Spleen (tissue), 7 donors: ENCODE results near the gene DAZAP1.

ENCODE experiments used
- POLR2A ChIP-seq, 3 donors: fragments of 450-650 bp; IDR thresholded peaks; one replicate each; pipeline ENCODE4 v1.5.1; 2017; ENCODE audit warnings: antibody characterized with exemption in 3 of 3, mild to moderate bottlenecking in 1 of 3
- POLR2AphosphoS5 ChIP-seq, 3 donors: sonication (generic); formaldehyde crosslinking; IDR thresholded peaks; one replicate each; pipeline ENCODE4 v1.5.1; 2017; ENCODE audit warnings: antibody characterized with exemption in 3 of 3
- TF ChIP-seq, protein P1 (sequence below), 11 experiments: fragments of 200-600 bp in 7 of 11; fragments of 450-650 bp in 4 of 11; sonication (generic) in 4 of 11; IDR thresholded peaks in 8 of 11; conservative IDR thresholded peaks in 3 of 11; 1 replicate in 7 of 11; 2 replicates in 4 of 11; pipeline versions ENCODE4 v1.4.0 to v1.8.0; 2016 to 2021; ENCODE audit warnings: antibody characterized with exemption in 11 of 11, inconsistent platforms in 4 of 11, mild to moderate bottlenecking in 1 of 11
- donor health status: DM: no; HTN: no; CAD: no; lungs with moderate emphysema.
- donor health status: DM: no; HTN: no; CAD: no.
- donor health status: DM: no; HTN: no; CAD: no.

DNA sequence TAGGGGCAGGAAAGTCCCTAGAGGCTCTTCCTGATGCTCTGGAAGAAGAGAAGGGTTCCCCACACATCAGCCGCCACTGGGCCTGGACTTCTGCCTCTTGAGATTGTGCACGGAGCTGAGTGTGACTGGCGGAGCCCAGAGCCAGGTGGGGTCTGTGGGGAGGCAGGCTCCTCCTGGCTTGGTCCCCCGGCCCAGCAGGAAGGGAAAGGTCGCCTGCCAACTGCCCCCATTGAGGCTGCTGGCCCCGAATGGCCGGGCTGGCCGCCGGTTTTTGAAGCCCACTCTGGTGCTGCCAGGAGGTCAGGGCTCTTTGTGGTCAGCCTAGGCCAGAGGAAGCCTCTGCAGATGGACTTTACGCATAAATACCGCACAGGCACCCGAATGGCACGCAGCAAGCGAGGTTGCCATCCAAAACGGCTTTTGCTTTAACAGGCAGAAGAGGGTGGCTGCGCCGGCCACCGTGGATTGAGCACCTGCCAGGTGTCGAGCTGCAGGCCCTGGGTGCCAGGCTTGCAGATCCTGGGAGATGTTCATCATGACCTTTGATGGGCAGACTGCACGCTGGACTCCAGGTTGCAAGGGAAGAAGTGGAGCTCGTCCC is 5.0 kb downstream of the DAZAP1 start:
- TF ChIP-seq, protein P1, sequence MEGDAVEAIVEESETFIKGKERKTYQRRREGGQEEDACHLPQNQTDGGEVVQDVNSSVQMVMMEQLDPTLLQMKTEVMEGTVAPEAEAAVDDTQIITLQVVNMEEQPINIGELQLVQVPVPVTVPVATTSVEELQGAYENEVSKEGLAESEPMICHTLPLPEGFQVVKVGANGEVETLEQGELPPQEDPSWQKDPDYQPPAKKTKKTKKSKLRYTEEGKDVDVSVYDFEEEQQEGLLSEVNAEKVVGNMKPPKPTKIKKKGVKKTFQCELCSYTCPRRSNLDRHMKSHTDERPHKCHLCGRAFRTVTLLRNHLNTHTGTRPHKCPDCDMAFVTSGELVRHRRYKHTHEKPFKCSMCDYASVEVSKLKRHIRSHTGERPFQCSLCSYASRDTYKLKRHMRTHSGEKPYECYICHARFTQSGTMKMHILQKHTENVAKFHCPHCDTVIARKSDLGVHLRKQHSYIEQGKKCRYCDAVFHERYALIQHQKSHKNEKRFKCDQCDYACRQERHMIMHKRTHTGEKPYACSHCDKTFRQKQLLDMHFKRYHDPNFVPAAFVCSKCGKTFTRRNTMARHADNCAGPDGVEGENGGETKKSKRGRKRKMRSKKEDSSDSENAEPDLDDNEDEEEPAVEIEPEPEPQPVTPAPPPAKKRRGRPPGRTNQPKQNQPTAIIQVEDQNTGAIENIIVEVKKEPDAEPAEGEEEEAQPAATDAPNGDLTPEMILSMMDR (IDR thresholded peaks at IDR 0.05 in 8 of 11, conservative IDR thresholded peaks at IDR 0.05 in 3 of 11): no peak
- no peak for TF ChIP-seq POLR2A (IDR thresholded peaks at IDR 0.05)
- TF ChIP-seq POLR2AphosphoS5 (IDR thresholded peaks at IDR 0.05): no peak
